ENCODE results near the gene DCDC2C. TPM values are rescaled to one million over a fixed set of nuclear protein-coding genes. Genes with fewer than 3 reads are reported as not detected.

The DCDC2C gene
- total RNA-seq, 1 experiment from 2014 or later: 0.43 TPM

DNA sequence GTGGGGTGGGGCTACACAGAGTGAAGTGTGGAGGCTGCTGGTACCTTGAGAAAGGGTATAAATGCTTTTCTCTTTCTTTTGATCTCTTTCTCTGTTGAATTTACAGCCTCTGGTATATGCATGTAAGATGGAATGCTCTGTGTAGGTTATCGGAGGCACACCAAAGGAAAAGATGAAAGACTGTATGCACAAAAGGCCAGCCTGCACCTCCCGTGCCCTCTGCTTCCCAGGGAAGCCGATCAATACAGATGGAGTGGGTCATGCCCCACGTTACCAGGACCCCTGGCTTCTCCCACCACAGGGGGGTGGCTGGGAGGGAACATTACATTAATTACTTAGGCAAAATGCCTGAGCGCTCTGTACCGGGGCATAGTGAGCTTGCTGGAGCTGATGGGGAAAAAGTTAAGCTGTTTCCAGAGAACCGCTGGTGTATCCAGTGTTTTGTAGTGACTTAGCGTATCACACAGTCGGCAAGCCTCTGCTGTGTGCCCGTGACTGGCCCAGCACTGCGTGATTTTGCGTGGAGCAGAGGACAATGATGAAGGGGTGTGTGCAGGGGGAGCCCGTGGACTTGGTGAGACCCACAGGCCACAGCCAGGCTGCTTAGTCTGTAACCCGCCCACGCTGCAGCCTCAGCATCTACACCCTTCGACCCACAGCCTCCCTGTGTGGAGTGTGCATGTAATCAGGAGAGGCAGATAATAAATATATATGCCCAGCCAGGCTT is 37.3 kb upstream of the DCDC2C start:
- no peak for DNase-seq (ENCODE audit: low spot score)
- ChIA-PET POLR2A (ENCODE audit: low non-redundant PET) (no interaction called here), CTCF (no interaction called here)

DNA sequence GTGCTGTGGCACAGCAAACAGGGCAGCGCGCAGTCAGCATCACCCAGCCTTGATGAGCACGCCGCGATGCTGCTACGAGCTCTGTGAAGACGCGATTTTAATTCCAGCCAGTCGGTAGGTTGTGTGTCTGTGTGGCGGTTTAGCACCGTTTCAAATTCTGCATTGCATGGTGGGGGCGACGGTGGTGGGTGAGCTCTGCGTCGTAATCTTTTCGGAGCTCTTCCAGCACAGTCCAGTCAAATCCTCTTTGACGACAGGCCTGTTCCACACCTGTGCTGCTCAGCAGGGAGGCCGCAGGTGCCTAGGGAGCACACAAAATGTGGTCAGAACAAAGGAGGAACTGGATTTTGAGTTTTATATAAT is 36.8 kb upstream of the DCDC2C start:
- BruUV-seq (replicated peaks): no TSS peak
- ChIA-PET CTCF (no interaction called here), POLR2A (ENCODE audit: low non-redundant PET) (no interaction called here)
- TF ChIP-seq CTCF (conservative IDR thresholded peaks at IDR 0.05; ENCODE audit: low read depth, low read length) (no peak), EZH2 (IDR thresholded peaks at IDR 0.05; ENCODE audit: borderline replicate concordance, low read depth, low read length, poor library complexity, severe bottlenecking) (no peak)
- no peaks in the 10 kb centered on the region for H3K9me3 ChIP-seq (ENCODE audit: low read depth, low read length, poor library complexity, severe bottlenecking)
- H3K27me3 ChIP-seq (replicated peaks; ENCODE audit: insufficient read depth, low read depth, low read length, poor library complexity): no peaks in the 10 kb centered on the region
- no peak overlapping the region for H3K27ac ChIP-seq (ENCODE audit: low read depth, low read length, poor library complexity, severe bottlenecking)
- H3K36me3 ChIP-seq (ENCODE audit: insufficient read depth, low read length, poor library complexity, severe bottlenecking): no peaks in the 10 kb centered on the region
- H3K4me1 ChIP-seq (ENCODE audit: insufficient read depth, low read length, poor library complexity, severe bottlenecking): no peaks in the 10 kb centered on the region
- no peak overlapping the region for H3K4me3 ChIP-seq (ENCODE audit: low read depth, low read length, poor library complexity, severe bottlenecking)
- no peak for DNase-seq (ENCODE audit: low spot score)
- intact Hi-C loops (cut with micrococcal nuclease; ENCODE audit: unreplicated experiment): no loop called here

More for the DNA sequence above, 37.3 kb upstream of the DCDC2C start:
- H3K36me3 ChIP-seq (ENCODE audit: insufficient read depth, low read length, poor library complexity, severe bottlenecking): no peaks in the 10 kb centered on the region
- intact Hi-C loops (cut with micrococcal nuclease; ENCODE audit: unreplicated experiment): no loop called here
- no peak overlapping the region for H3K27ac ChIP-seq (ENCODE audit: low read depth, low read length, poor library complexity, severe bottlenecking)
- no peaks in the 10 kb centered on the region for H3K9me3 ChIP-seq (ENCODE audit: low read depth, low read length, poor library complexity, severe bottlenecking)
- TF ChIP-seq EZH2 (IDR thresholded peaks at IDR 0.05; ENCODE audit: borderline replicate concordance, low read depth, low read length, poor library complexity, severe bottlenecking): no peak
- TF ChIP-seq CTCF (conservative IDR thresholded peaks at IDR 0.05; ENCODE audit: low read depth, low read length): no peak
- H3K4me3 ChIP-seq (ENCODE audit: low read depth, low read length, poor library complexity, severe bottlenecking): no peak overlapping the region
- no peaks in the 10 kb centered on the region for H3K27me3 ChIP-seq (replicated peaks; ENCODE audit: insufficient read depth, low read depth, low read length, poor library complexity)
- no TSS peak for BruUV-seq (replicated peaks)
- no peaks in the 10 kb centered on the region for H3K4me1 ChIP-seq (ENCODE audit: insufficient read depth, low read length, poor library complexity, severe bottlenecking)

GRCh38 chr2:3667151-3667631 is 36.2 kb upstream of the DCDC2C start:
- intact Hi-C loops (cut with micrococcal nuclease; ENCODE audit: unreplicated experiment): no loop called here
- no peak for DNase-seq (ENCODE audit: low spot score)
- TF ChIP-seq EZH2 (IDR thresholded peaks at IDR 0.05; ENCODE audit: borderline replicate concordance, low read depth, low read length, poor library complexity, severe bottlenecking): no peak
- no peak for TF ChIP-seq CTCF (conservative IDR thresholded peaks at IDR 0.05; ENCODE audit: low read depth, low read length)
- Histone ChIP-seq H3K9me3 (ENCODE audit: low read depth, low read length, poor library complexity, severe bottlenecking) (no peaks in the 10 kb centered on the region), H3K27ac (ENCODE audit: low read depth, low read length, poor library complexity, severe bottlenecking) (no peak overlapping the region), H3K4me1 (ENCODE audit: insufficient read depth, low read length, poor library complexity, severe bottlenecking) (no peaks in the 10 kb centered on the region), H3K4me3 (ENCODE audit: low read depth, low read length, poor library complexity, severe bottlenecking) (no peak overlapping the region), H3K27me3 (replicated peaks; ENCODE audit: insufficient read depth, low read depth, low read length, poor library complexity) (no peaks in the 10 kb centered on the region), H3K36me3 (ENCODE audit: insufficient read depth, low read length, poor library complexity, severe bottlenecking) (no peaks in the 10 kb centered on the region)
- ChIA-PET CTCF (no interaction called here), POLR2A (ENCODE audit: low non-redundant PET) (no interaction called here)
- no TSS peak for BruUV-seq (replicated peaks)

Measured in A673 (cell line).